ENCODE measurements around the gene RABEP2.

The RABEP2 gene

DNA sequence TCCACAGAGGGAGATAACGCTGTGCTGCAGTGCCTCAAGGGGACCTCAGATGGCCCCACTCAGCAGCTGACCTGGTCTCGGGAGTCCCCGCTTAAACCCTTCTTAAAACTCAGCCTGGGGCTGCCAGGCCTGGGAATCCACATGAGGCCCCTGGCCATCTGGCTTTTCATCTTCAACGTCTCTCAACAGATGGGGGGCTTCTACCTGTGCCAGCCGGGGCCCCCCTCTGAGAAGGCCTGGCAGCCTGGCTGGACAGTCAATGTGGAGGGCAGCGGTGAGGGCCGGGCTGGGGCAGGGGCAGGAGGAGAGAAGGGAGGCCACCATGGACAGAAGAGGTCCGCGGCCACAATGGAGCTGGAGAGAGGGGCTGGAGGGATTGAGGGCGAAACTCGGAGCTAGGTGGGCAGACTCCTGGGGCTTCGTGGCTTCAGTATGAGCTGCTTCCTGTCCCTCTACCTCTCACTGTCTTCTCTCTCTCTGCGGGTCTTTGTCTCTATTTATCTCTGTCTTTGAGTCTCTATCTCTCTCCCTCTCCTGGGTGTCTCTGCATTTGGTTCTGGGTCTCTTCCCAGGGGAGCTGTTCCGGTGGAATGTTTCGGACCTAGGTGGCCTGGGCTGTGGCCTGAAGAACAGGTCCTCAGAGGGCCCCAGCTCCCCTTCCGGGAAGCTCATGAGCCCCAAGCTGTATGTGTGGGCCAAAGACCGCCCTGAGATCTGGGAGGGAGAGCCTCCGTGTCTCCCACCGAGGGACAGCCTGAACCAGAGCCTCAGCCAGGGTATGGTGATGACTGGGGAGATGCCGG, 7.5 kb upstream of the RABEP2 start:
- Histone ChIP-seq H3K9ac (ENCODE audit: low read depth, low read length, poor library complexity, severe bottlenecking) (peak overlapping the region; percentile 70), H3K4me3 (ENCODE audit: low read length, poor library complexity, severe bottlenecking) (no peak overlapping the region), H3K27me3 (ENCODE audit: insufficient read depth, low read length, poor library complexity, severe bottlenecking) (no peaks in the 10 kb centered on the region), H3K79me2 (ENCODE audit: insufficient read depth, low read length) (no peaks in the 10 kb centered on the region), H3K4me2 (ENCODE audit: low read depth, low read length, poor library complexity, severe bottlenecking) (no peak overlapping the region), H3K4me1 (ENCODE audit: insufficient read depth, low read length, poor library complexity, severe bottlenecking) (peaks cover 29% of the 10 kb centered on the region), H3F3A (ENCODE audit: low read depth) (peaks cover 9% of the 10 kb centered on the region; the same call in 1 of the 2 replicates), H2AFZ (ENCODE audit: low read length) (peak overlapping the region; percentile 11; the same call in 1 of the 2 replicates), H3K9me3 (ENCODE audit: insufficient read depth, low read depth, low read length) (no peaks in the 10 kb centered on the region), H4K20me1 (ENCODE audit: insufficient read depth, low read length, poor library complexity, severe bottlenecking) (no peaks in the 10 kb centered on the region), H3K36me3 (ENCODE audit: insufficient read depth, low read length) (no peaks in the 10 kb centered on the region), H3K9me2 (replicated peaks; ENCODE audit: low read depth, low read length) (no peaks in the 10 kb centered on the region)
- TF ChIP-seq EZH2phosphoT487 (IDR thresholded peaks at IDR 0.05; ENCODE audit: borderline replicate concordance): no peak
- TF ChIP-seq, protein P1, sequence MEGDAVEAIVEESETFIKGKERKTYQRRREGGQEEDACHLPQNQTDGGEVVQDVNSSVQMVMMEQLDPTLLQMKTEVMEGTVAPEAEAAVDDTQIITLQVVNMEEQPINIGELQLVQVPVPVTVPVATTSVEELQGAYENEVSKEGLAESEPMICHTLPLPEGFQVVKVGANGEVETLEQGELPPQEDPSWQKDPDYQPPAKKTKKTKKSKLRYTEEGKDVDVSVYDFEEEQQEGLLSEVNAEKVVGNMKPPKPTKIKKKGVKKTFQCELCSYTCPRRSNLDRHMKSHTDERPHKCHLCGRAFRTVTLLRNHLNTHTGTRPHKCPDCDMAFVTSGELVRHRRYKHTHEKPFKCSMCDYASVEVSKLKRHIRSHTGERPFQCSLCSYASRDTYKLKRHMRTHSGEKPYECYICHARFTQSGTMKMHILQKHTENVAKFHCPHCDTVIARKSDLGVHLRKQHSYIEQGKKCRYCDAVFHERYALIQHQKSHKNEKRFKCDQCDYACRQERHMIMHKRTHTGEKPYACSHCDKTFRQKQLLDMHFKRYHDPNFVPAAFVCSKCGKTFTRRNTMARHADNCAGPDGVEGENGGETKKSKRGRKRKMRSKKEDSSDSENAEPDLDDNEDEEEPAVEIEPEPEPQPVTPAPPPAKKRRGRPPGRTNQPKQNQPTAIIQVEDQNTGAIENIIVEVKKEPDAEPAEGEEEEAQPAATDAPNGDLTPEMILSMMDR (conservative IDR thresholded peaks at IDR 0.05; ENCODE audit: low read length): no peak

DNA sequence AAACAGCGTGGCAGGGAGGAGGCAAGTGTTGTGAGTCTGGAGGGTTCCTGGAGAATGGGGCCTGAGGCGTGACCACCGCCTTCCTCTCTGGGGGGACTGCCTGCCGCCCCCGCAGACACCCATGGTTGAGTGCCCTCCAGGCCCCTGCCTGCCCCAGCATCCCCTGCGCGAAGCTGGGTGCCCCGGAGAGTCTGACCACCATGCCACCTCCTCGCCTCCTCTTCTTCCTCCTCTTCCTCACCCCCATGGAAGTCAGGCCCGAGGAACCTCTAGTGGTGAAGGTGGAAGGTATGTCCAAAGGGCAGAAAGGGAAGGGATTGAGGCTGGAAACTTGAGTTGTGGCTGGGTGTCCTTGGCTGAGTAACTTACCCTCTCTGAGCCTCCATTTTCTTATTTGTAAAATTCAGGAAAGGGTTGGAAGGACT, 6.8 kb upstream of the RABEP2 start, which contains the start of gene CD19:
Gene CD19 (plus strand): TSS at position 171 of the 425 bp plus-strand sequence. CDS start 30 bp downstream, at position 201.
- no peaks in the 10 kb centered on the region for H3K9me2 ChIP-seq (replicated peaks; ENCODE audit: low read depth, low read length)
- H3K9ac ChIP-seq (ENCODE audit: low read depth, low read length, poor library complexity, severe bottlenecking): peak within 1 kb of the TSS; percentile 70
- H3K36me3 ChIP-seq (ENCODE audit: insufficient read depth, low read length): no peaks in the 10 kb centered on the region
- peaks cover 9% of the 10 kb centered on the region; the same call in 1 of the 2 replicates for H3F3A ChIP-seq (ENCODE audit: low read depth)
- H3K79me2 ChIP-seq (ENCODE audit: insufficient read depth, low read length): no peaks in the 10 kb centered on the region
- H3K4me1 ChIP-seq (ENCODE audit: insufficient read depth, low read length, poor library complexity, severe bottlenecking): peaks cover 29% of the 10 kb centered on the region
- TF ChIP-seq EZH2phosphoT487 (IDR thresholded peaks at IDR 0.05; ENCODE audit: borderline replicate concordance): no peak
- TF ChIP-seq, protein P1 (conservative IDR thresholded peaks at IDR 0.05; ENCODE audit: low read length): no peak
- peak within 1 kb of the TSS; percentile 66 for H3K4me2 ChIP-seq (ENCODE audit: low read depth, low read length, poor library complexity, severe bottlenecking)
- peak within 1 kb of the TSS; percentile 26 for H2AFZ ChIP-seq (ENCODE audit: low read length)
- no peaks in the 10 kb centered on the region for H3K9me3 ChIP-seq (ENCODE audit: insufficient read depth, low read depth, low read length)
- no peaks in the 10 kb centered on the region for H4K20me1 ChIP-seq (ENCODE audit: insufficient read depth, low read length, poor library complexity, severe bottlenecking)
- H3K27me3 ChIP-seq (ENCODE audit: insufficient read depth, low read length, poor library complexity, severe bottlenecking): no peaks in the 10 kb centered on the region
- H3K4me3 ChIP-seq (ENCODE audit: low read length, poor library complexity, severe bottlenecking): peak within 1 kb of the TSS; percentile 26

DNA sequence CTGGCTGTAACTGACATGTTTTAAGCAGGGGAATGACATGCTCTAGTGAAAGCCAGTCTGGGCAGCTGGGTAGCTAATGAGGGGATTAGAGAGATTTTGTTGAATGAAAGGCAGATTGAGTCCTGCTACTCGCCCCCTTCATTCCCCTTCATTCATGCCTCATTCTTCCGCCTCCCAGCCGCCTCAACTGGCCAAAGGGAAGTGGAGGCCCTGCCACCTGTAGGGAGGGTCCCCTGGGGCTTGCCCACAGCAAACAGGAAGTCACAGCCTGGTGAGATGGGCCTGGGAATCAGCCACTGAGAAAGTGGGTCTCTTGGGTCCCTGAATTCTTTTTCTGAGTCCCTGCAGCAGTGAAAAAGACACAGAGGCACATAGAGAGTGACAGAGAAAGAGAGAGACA, 5.6 kb upstream of the RABEP2 start:
- peak overlapping the region; percentile 66 for H3K4me2 ChIP-seq (ENCODE audit: low read depth, low read length, poor library complexity, severe bottlenecking)
- no peaks in the 10 kb centered on the region for H3K9me2 ChIP-seq (replicated peaks; ENCODE audit: low read depth, low read length)
- H4K20me1 ChIP-seq (ENCODE audit: insufficient read depth, low read length, poor library complexity, severe bottlenecking): no peaks in the 10 kb centered on the region
- TF ChIP-seq EZH2phosphoT487 (IDR thresholded peaks at IDR 0.05; ENCODE audit: borderline replicate concordance): no peak
- TF ChIP-seq, protein P1 (conservative IDR thresholded peaks at IDR 0.05; ENCODE audit: low read length): no peak
- H3K9ac ChIP-seq (ENCODE audit: low read depth, low read length, poor library complexity, severe bottlenecking): peak overlapping the region; percentile 70
- peaks cover 12% of the 10 kb centered on the region; the same call in 1 of the 2 replicates for H3F3A ChIP-seq (ENCODE audit: low read depth)
- peak overlapping the region; percentile 26 for H2AFZ ChIP-seq (ENCODE audit: low read length)
- no peaks in the 10 kb centered on the region for H3K27me3 ChIP-seq (ENCODE audit: insufficient read depth, low read length, poor library complexity, severe bottlenecking)
- no peaks in the 10 kb centered on the region for H3K9me3 ChIP-seq (ENCODE audit: insufficient read depth, low read depth, low read length)
- peaks cover 33% of the 10 kb centered on the region for H3K4me1 ChIP-seq (ENCODE audit: insufficient read depth, low read length, poor library complexity, severe bottlenecking)
- H3K79me2 ChIP-seq (ENCODE audit: insufficient read depth, low read length): no peaks in the 10 kb centered on the region
- H3K4me3 ChIP-seq (ENCODE audit: low read length, poor library complexity, severe bottlenecking): peak overlapping the region; percentile 26
- H3K36me3 ChIP-seq (ENCODE audit: insufficient read depth, low read length): no peaks in the 10 kb centered on the region
